HepG2 (cell line): ENCODE measurements around the gene DISP2. TPM values are rescaled to one million over a fixed set of nuclear protein-coding genes. Genes with fewer than 3 reads are reported as not detected.

ENCODE experiments used
- CEBPG ChIP-seq: IDR thresholded peaks from 2 replicates; pipeline ENCODE4 v1.6.1; 2016
- CHD2 ChIP-seq: IDR thresholded peaks from 2 replicates; pipeline ENCODE4 v1.6.1; 2011; ENCODE audit warnings: low read depth, low read length, improper control_type of control experiment
- HOXA5 ChIP-seq: sonication (generic); formaldehyde crosslinking; IDR thresholded peaks from 2 replicates; pipeline ENCODE4 v1.4.0; 2020; ENCODE audit warnings: missing genetic modification reagents
- IRX3 ChIP-seq: sonication (generic); formaldehyde crosslinking; IDR thresholded peaks from 2 replicates; pipeline ENCODE4 v1.8.1; 2023; ENCODE audit warnings: mild to moderate bottlenecking, low read depth, missing genetic modification reagents, borderline replicate concordance
- MAX ChIP-seq: IDR thresholded peaks from 2 replicates; pipeline ENCODE4 v1.6.1; 2012; ENCODE audit warnings: inconsistent platforms
- MAZ ChIP-seq, 2 experiments: sonication (generic) in 1 of 2; formaldehyde crosslinking in 1 of 2; IDR thresholded peaks; 2 replicates each; pipeline versions ENCODE4 v1.5.0 to v1.6.1; 2012 to 2020; ENCODE audit warnings: low read depth in 2 of 2, mild to moderate bottlenecking in 2 of 2, borderline replicate concordance in 1 of 2, improper control_type of control experiment in 1 of 2, low read length in 1 of 2, missing genetic modification reagents in 1 of 2, moderate library complexity in 1 of 2
- MTF1 ChIP-seq: sonication (generic); formaldehyde crosslinking; IDR thresholded peaks from 2 replicates; pipeline ENCODE4 v1.5.0; 2020; ENCODE audit warnings: missing genetic modification reagents
- MYC ChIP-seq: sonication (generic); formaldehyde crosslinking; IDR thresholded peaks from 2 replicates; pipeline ENCODE4 v1.9.0; 2021; ENCODE audit warnings: missing genetic modification reagents, borderline replicate concordance
- RNF2 ChIP-seq: fragments of 450-650 bp; conservative IDR thresholded peaks from 2 replicates; pipeline ENCODE4 v1.6.1; 2016; ENCODE audit warnings: low read depth
- UBTF ChIP-seq: sonication (generic); formaldehyde crosslinking; IDR thresholded peaks from 2 replicates; pipeline ENCODE4 v1.4.0; 2020; ENCODE audit warnings: mild to moderate bottlenecking, missing genetic modification reagents
- ZBED4 ChIP-seq: sonication (generic); formaldehyde crosslinking; IDR thresholded peaks from 2 replicates; pipeline ENCODE4 v1.4.0; 2020; ENCODE audit warnings: missing genetic modification reagents, borderline replicate concordance
- ZBTB7B ChIP-seq: sonication (generic); formaldehyde crosslinking; IDR thresholded peaks from 2 replicates; pipeline ENCODE4 v1.4.0; 2020; ENCODE audit warnings: missing genetic modification reagents
- ZFP90 ChIP-seq: sonication (generic); formaldehyde crosslinking; IDR thresholded peaks from 2 replicates; pipeline ENCODE4 v1.8.0; 2022; ENCODE audit warnings: missing genetic modification reagents, mild to moderate bottlenecking, inconsistent platforms, borderline replicate concordance
- ZMAT5 ChIP-seq: sonication (generic); formaldehyde crosslinking; IDR thresholded peaks from 2 replicates; pipeline ENCODE4 v1.5.0; 2020; ENCODE audit warnings: mild to moderate bottlenecking, low read depth, missing genetic modification reagents, borderline replicate concordance
- ZNF331 ChIP-seq: sonication (generic); formaldehyde crosslinking; IDR thresholded peaks from 2 replicates; pipeline ENCODE4 v1.4.0; 2020; ENCODE audit warnings: missing genetic modification reagents
- ZNF382 ChIP-seq: sonication (generic); formaldehyde crosslinking; IDR thresholded peaks from 2 replicates; pipeline ENCODE4 v1.5.0; 2020; ENCODE audit warnings: missing genetic modification reagents, mild to moderate bottlenecking, borderline replicate concordance
- ZNF446 ChIP-seq: sonication (generic); formaldehyde crosslinking; IDR thresholded peaks from 2 replicates; pipeline ENCODE4 v1.5.0; 2020; ENCODE audit warnings: mild to moderate bottlenecking, missing genetic modification reagents
- ZNF451 ChIP-seq: sonication (generic); formaldehyde crosslinking; IDR thresholded peaks from 2 replicates; pipeline ENCODE4 v1.5.0; 2020; ENCODE audit warnings: mild to moderate bottlenecking, missing genetic modification reagents
- ZNF780A ChIP-seq: sonication (generic); formaldehyde crosslinking; IDR thresholded peaks from 2 replicates; pipeline ENCODE4 v1.8.0; 2022; ENCODE audit warnings: mild to moderate bottlenecking, missing genetic modification reagents, moderate library complexity
- ZNF792 ChIP-seq: IDR thresholded peaks from 2 replicates; pipeline ENCODE4 v1.6.1; 2016
- ZNF878 ChIP-seq: sonication (generic); formaldehyde crosslinking; IDR thresholded peaks from 2 replicates; pipeline ENCODE4 v1.8.1; 2023; ENCODE audit warnings: mild to moderate bottlenecking, missing genetic modification reagents, moderate library complexity
- polyA plus RNA-seq, 8 experiments: library from polyadenylated mRNA; depleted of rRNA in 3 of 8; stranded (reverse) in 7 of 8; unstranded in 1 of 8; fragments of >200 nt; fragmentation: Illumina TruSeq in 4 of 8; extraction: Trizol in 4 of 8; gene quantifications; 2 replicates each; pipeline versions ENCODE4 v1.2.1 to v1.2.3, GENCODE V29; 2011 to 2016; ENCODE audit warnings: low read depth in 4 of 8, missing spikeins in 1 of 8, mixed read lengths in 1 of 8; ENCODE audit not compliant: insufficient read depth in 1 of 8
- total RNA-seq, 5 experiments: library from RNA; depleted of rRNA; stranded (reverse); fragments of >200 nt; fragmentation: Illumina TruSeq; extraction: Trizol; gene quantifications; 2 replicates each; pipeline ENCODE4 v1.2.3, GENCODE V29; 2016; ENCODE audit warnings: low read depth in 1 of 5
- TF ChIP-seq, protein P1 (sequence below): IDR thresholded peaks from 2 replicates; pipeline ENCODE4 v1.6.1; 2016; ENCODE audit warnings: low read depth

DISP2 gene
- total and polyA plus RNA-seq, 2 of the 13 experiments (the other 11 are each of a cell fraction or from before 2014, with no cell fraction given): 0.09 to 0.32 TPM

DNA sequence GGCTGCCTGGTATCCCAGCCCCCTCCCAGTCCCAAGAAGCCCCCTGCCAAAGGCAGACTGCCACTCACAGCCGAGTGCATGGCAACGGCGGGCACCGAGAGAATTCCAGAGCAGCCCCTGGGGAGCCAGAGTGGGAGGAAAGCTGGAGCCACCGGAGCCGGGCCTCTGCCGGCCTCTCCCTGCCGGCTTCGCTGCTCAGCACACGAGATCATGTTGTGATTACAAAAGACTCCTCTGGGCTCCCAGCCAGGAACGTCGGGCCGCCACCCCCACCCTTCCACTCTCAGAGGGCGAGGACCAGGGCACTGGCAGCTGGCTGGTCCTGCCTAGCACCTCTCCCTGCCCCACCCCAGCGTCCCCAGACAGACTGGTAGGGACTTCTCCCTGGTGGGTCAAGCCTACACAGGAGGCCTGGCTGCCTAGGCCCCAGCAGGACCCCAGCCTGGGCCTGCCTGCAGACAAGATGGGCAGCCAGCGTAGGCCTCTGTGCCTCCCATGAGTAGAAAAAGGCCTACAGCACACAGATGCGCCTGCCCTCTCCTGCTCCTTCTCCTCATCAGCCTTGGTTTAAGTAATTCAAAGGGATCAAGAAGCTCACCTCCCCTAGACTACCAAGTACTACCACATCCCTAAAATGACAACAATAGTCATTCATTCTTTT, 17.1 kb upstream of the DISP2 start, which contains the start of gene CCDC9B (continued):
- TF ChIP-seq, protein P1, sequence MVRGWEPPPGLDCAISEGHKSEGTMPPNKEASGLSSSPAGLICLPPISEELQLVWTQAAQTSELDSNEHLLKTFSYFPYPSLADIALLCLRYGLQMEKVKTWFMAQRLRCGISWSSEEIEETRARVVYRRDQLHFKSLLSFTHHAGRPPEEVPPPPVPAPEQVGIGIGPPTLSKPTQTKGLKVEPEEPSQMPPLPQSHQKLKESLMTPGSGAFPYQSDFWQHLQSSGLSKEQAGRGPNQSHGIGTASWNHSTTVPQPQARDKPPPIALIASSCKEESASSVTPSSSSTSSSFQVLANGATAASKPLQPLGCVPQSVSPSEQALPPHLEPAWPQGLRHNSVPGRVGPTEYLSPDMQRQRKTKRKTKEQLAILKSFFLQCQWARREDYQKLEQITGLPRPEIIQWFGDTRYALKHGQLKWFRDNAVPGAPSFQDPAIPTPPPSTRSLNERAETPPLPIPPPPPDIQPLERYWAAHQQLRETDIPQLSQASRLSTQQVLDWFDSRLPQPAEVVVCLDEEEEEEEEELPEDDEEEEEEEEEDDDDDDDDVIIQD (CRISPR knock-in tag): 0 out of 2 replicates have a peak, but pooled peaks have one; percentile 25
- TF ChIP-seq ZNF878 (CRISPR knock-in tag) (no peak), ZNF451 (no peak), ZNF446 (CRISPR knock-in tag) (no peak), CHD2 (no peak), RNF2 (no peak), ZNF382 (CRISPR knock-in tag) (no peak), ZNF331 (CRISPR knock-in tag) (0 out of 2 replicates have a peak, but pooled peaks have one; percentile 21), MTF1 (CRISPR knock-in tag) (0 out of 2 replicates have a peak, but pooled peaks have one; percentile 15), MAZ (IDR thresholded peaks at IDR 0.05; ENCODE audit: borderline replicate concordance, low read depth, low read length) (peak; percentile 54; the same call in 1 of the 2 replicates), MAZ (CRISPR knock-in tag; IDR thresholded peaks at IDR 0.05; ENCODE audit: low read depth) (no peak), MAX (peak; percentile 69), MYC (CRISPR knock-in tag) (peak; percentile 42; the same call in 1 of the 2 replicates), ZBED4 (CRISPR knock-in tag) (0 out of 2 replicates have a peak, but pooled peaks have one; percentile 37), ZFP90 (peak; percentile 39; the same call in 1 of the 2 replicates), UBTF (CRISPR knock-in tag) (peak; percentile 75), ZMAT5 (CRISPR knock-in tag) (no peak), ZNF792 (CRISPR knock-in tag) (0 out of 2 replicates have a peak, but pooled peaks have one; percentile 32), CEBPG (peak; percentile 54; the same call in 1 of the 2 replicates), IRX3 (no peak), HOXA5 (CRISPR knock-in tag) (0 out of 2 replicates have a peak, but pooled peaks have one; percentile 44), ZNF780A (CRISPR knock-in tag) (no peak), ZBTB7B (CRISPR knock-in tag) (0 out of 2 replicates have a peak, but pooled peaks have one; percentile 40)
